Activated CD4-positive, alpha-beta T cell treated with anti-CD3 and anti-CD28 coated beads for 36 hours (primary cell): ENCODE measurements around the gene RBFOX2. TPM values are rescaled to one million over a fixed set of nuclear protein-coding genes. Genes with fewer than 3 reads are reported as not detected.

Experiments
- ATAC-seq: fragments of 200-7000 bp; cut with Tn5 transposase; one replicate; pipeline ENCODE4 v1.10.0; 2021; ENCODE audit warnings: mild to moderate bottlenecking, moderate library complexity
- CTCF ChIA-PET: fragments of 350-600 bp; sonication (Branson Sonifier 250); formaldehyde crosslinking; loops from one replicate; lab custom pipeline; 2021; ENCODE audit warnings: antibody characterized with exemption; lab: Charles Lee
- POLR2A ChIA-PET: fragments of 350-600 bp; sonication (Branson Sonifier 250); formaldehyde crosslinking; loops from one replicate; lab custom pipeline; 2021; ENCODE audit warnings: antibody characterized with exemption, inconsistent platforms; lab: Charles Lee
- DNase-seq: peaks from one replicate; pipeline ENCODE4 v3.0.0-alpha.2; 2020
- H3K27ac Mint-ChIP-seq: one replicate; pipeline ENCODE4 v1.8.0; 2021; ENCODE audit warnings: mixed read lengths
- H3K27me3 Mint-ChIP-seq: one replicate; pipeline ENCODE4 v1.8.0; 2021; ENCODE audit warnings: mixed read lengths
- H3K36me3 Mint-ChIP-seq: one replicate; pipeline ENCODE4 v1.8.0; 2021; ENCODE audit warnings: low read depth, mixed read lengths
- H3K4me1 Mint-ChIP-seq: one replicate; pipeline ENCODE4 v1.8.0; 2021; ENCODE audit warnings: mixed read lengths
- H3K4me3 Mint-ChIP-seq: one replicate; pipeline ENCODE4 v1.8.0; 2021; ENCODE audit warnings: mild to moderate bottlenecking, moderate library complexity, mixed read lengths
- H3K9me3 Mint-ChIP-seq: one replicate; pipeline ENCODE4 v1.8.0; 2021; ENCODE audit warnings: low read depth, mixed read lengths
- intact Hi-C, 2 experiments: fragments of 100-400 bp; cut with DNase I in 1 of 2; cut with micrococcal nuclease in 1 of 2; formaldehyde crosslinking; loops; one replicate each; pipeline versions ENCODE4 v1.14.2 to v1.15.1; 2022 to 2024; cut with DNase I, micrococcal nuclease
- total RNA-seq, 2 experiments: library from RNA; stranded (reverse); gene quantifications; one replicate each; pipeline ENCODE4 v1.2.3, GENCODE V29; 2021

The RBFOX2 gene
- total RNA-seq, 2 experiments from 2014 or later = 6.9 to 7.7 TPM

GRCh38 chr22:35769974-35770373, 258.6 kb downstream of the RBFOX2 start:
- intact Hi-C loops = no loop called here
- CTCF ChIA-PET = no interaction called here

GRCh38 chr22:35766654-35767580, 261.7 kb downstream of the RBFOX2 start:
- CTCF ChIA-PET = no interaction called here
- intact Hi-C loops = no loop called here
- ATAC-seq = no peak

More at GRCh38 chr22:35769974-35770373, 258.6 kb downstream of the RBFOX2 start:
- H3K9me3 Mint-ChIP-seq = no peaks in the 10 kb centered on the region
- DNase-seq (no peak), ATAC-seq (no peak)
- POLR2A ChIA-PET = no interaction called here
- no peaks in the 10 kb centered on the region for H3K4me1 Mint-ChIP-seq
- H3K36me3 Mint-ChIP-seq = no peaks in the 10 kb centered on the region
- no peaks in the 10 kb centered on the region for H3K27me3 Mint-ChIP-seq
- no peak overlapping the region for H3K27ac Mint-ChIP-seq
- H3K4me3 Mint-ChIP-seq = no peak overlapping the region

GRCh38 chr22:35761037-35761436, 267.6 kb downstream of the RBFOX2 start:
- Mint-ChIP-seq H3K4me3 (no peak overlapping the region), H3K4me1 (no peaks in the 10 kb centered on the region), H3K9me3 (no peaks in the 10 kb centered on the region), H3K36me3 (no peaks in the 10 kb centered on the region), H3K27ac (no peak overlapping the region), H3K27me3 (no peaks in the 10 kb centered on the region)
- ChIA-PET CTCF (no interaction called here), POLR2A (no interaction called here)
- no peak for ATAC-seq
- intact Hi-C loops = no loop called here
- no peak for DNase-seq

More at GRCh38 chr22:35766654-35767580, 261.7 kb downstream of the RBFOX2 start:
- no peak overlapping the region for H3K27ac Mint-ChIP-seq
- DNase-seq = no peak
- H3K4me1 Mint-ChIP-seq = no peaks in the 10 kb centered on the region
- H3K27me3 Mint-ChIP-seq = no peaks in the 10 kb centered on the region
- H3K9me3 Mint-ChIP-seq = no peaks in the 10 kb centered on the region
- H3K36me3 Mint-ChIP-seq = no peaks in the 10 kb centered on the region
- POLR2A ChIA-PET = no interaction called here
- no peak overlapping the region for H3K4me3 Mint-ChIP-seq

GRCh38 chr22:35758394-35758793, 270.2 kb downstream of the RBFOX2 start:
- no peaks in the 10 kb centered on the region for H3K36me3 Mint-ChIP-seq
- H3K27ac Mint-ChIP-seq = no peak overlapping the region
- no peak for DNase-seq
- no peak overlapping the region for H3K4me3 Mint-ChIP-seq
- intact Hi-C loops = loop anchor here in 1 of 2 experiments (10.0 kb wide), 1 partner anchor 366 kb away; no protein-coding TSS in a partner anchor
- no peaks in the 10 kb centered on the region for H3K27me3 Mint-ChIP-seq
- ChIA-PET CTCF (no interaction called here), POLR2A (no interaction called here)
- no peaks in the 10 kb centered on the region for H3K9me3 Mint-ChIP-seq
- no peak for ATAC-seq
- no peaks in the 10 kb centered on the region for H3K4me1 Mint-ChIP-seq

- DNase-seq = no peak
- ATAC-seq = no peak
- intact Hi-C loops = loop anchor here in 1 of 2 experiments (10.0 kb wide), 1 partner anchor 368 kb away; no protein-coding TSS in a partner anchor
- Mint-ChIP-seq H3K27me3 (no peaks in the 10 kb centered on the region), H3K4me3 (no peak overlapping the region), H3K27ac (no peak overlapping the region), H3K9me3 (no peaks in the 10 kb centered on the region), H3K4me1 (no peaks in the 10 kb centered on the region), H3K36me3 (no peaks in the 10 kb centered on the region)
- POLR2A ChIA-PET = no interaction called here
- CTCF ChIA-PET = interaction anchor here (0.7 to 1.7 kb wide), 2 partner anchors 137 to 309 kb away, joined by 3 to 4 read pairs; no protein-coding TSS in a partner anchor
Measured at GRCh38 chr22:35756722-35757121, 271.9 kb downstream of the RBFOX2 start.

- no peak overlapping the region for H3K27ac Mint-ChIP-seq
- H3K36me3 Mint-ChIP-seq = no peaks in the 10 kb centered on the region
- no peak for DNase-seq
- no peak overlapping the region for H3K4me3 Mint-ChIP-seq
- no peaks in the 10 kb centered on the region for H3K4me1 Mint-ChIP-seq
- peak; percentile 36 for ATAC-seq
- no peaks in the 10 kb centered on the region for H3K9me3 Mint-ChIP-seq
- intact Hi-C loops = loop anchor here in 1 of 2 experiments (10.0 kb wide), 1 partner anchor 370 kb away; no protein-coding TSS in a partner anchor
- H3K27me3 Mint-ChIP-seq = no peaks in the 10 kb centered on the region
- POLR2A ChIA-PET = no interaction called here
- CTCF ChIA-PET = interaction anchor here (1.1 kb wide), 1 partner anchor 419 kb away, joined by 3 read pairs; no protein-coding TSS in a partner anchor
Measured at GRCh38 chr22:35754761-35755160, 273.9 kb downstream of the RBFOX2 start.

- POLR2A ChIA-PET = no interaction called here
Measured at GRCh38 chr22:35752863-35753189, 275.8 kb downstream of the RBFOX2 start.

GRCh38 chr22:35752006-35752862, 276.4 kb downstream of the RBFOX2 start:
- H3K4me3 Mint-ChIP-seq = no peak overlapping the region
- DNase-seq (no peak), ATAC-seq (no peak)
- POLR2A ChIA-PET = no interaction called here
- H3K27me3 Mint-ChIP-seq = no peaks in the 10 kb centered on the region
- CTCF ChIA-PET = no interaction called here
- intact Hi-C loops = loop anchor here in 1 of 2 experiments (10.0 kb wide), 1 partner anchor 373 kb away; no protein-coding TSS in a partner anchor
- H3K27ac Mint-ChIP-seq = no peak overlapping the region
- no peaks in the 10 kb centered on the region for H3K36me3 Mint-ChIP-seq
- H3K4me1 Mint-ChIP-seq = no peaks in the 10 kb centered on the region
- no peaks in the 10 kb centered on the region for H3K9me3 Mint-ChIP-seq

More at GRCh38 chr22:35752863-35753189, 275.8 kb downstream of the RBFOX2 start:
- H3K27me3 Mint-ChIP-seq = no peaks in the 10 kb centered on the region
- H3K36me3 Mint-ChIP-seq = no peaks in the 10 kb centered on the region
- intact Hi-C loops = loop anchor here in 1 of 2 experiments (10.0 kb wide), 1 partner anchor 372 kb away; no protein-coding TSS in a partner anchor
- no peak for DNase-seq
- no peak overlapping the region for H3K4me3 Mint-ChIP-seq
- no peaks in the 10 kb centered on the region for H3K4me1 Mint-ChIP-seq
- CTCF ChIA-PET = no interaction called here
- H3K9me3 Mint-ChIP-seq = no peaks in the 10 kb centered on the region
- H3K27ac Mint-ChIP-seq = no peak overlapping the region
- ATAC-seq = no peak

GRCh38 chr22:35749808-35750207, 278.8 kb downstream of the RBFOX2 start:
- ChIA-PET POLR2A (no interaction called here), CTCF (no interaction called here)
- Mint-ChIP-seq H3K4me1 (no peaks in the 10 kb centered on the region), H3K27ac (no peak overlapping the region), H3K36me3 (no peaks in the 10 kb centered on the region), H3K9me3 (no peaks in the 10 kb centered on the region), H3K4me3 (no peak overlapping the region), H3K27me3 (no peaks in the 10 kb centered on the region)
- DNase-seq (no peak), ATAC-seq (no peak)
- intact Hi-C loops = loop anchor here in 1 of 2 experiments (10.0 kb wide), 1 partner anchor 375 kb away; no protein-coding TSS in a partner anchor

GRCh38 chr22:35746946-35747703, 281.5 kb downstream of the RBFOX2 start:
- DNase-seq = no peak
- intact Hi-C loops = no loop called here
- Mint-ChIP-seq H3K27me3 (no peaks in the 10 kb centered on the region), H3K4me3 (no peak overlapping the region), H3K4me1 (no peaks in the 10 kb centered on the region), H3K27ac (no peak overlapping the region), H3K36me3 (no peaks in the 10 kb centered on the region), H3K9me3 (no peaks in the 10 kb centered on the region)
- ATAC-seq = no peak
- ChIA-PET POLR2A (no interaction called here), CTCF (interaction anchor here (0.9 kb wide), 1 partner anchor 119 kb away, joined by 3 read pairs; no protein-coding TSS in a partner anchor)
